ENCODE results near the gene NTNG2. TPM values are rescaled to one million over a fixed set of nuclear protein-coding genes. Genes with fewer than 3 reads are reported as not detected.

The NTNG2 gene
- total RNA-seq (2022; extraction: Qiagen RNA extraction; ENCODE audit: low read depth) = 2.2 to 3.5 TPM (median 2.8 TPM) in 5 replicates

DNA sequence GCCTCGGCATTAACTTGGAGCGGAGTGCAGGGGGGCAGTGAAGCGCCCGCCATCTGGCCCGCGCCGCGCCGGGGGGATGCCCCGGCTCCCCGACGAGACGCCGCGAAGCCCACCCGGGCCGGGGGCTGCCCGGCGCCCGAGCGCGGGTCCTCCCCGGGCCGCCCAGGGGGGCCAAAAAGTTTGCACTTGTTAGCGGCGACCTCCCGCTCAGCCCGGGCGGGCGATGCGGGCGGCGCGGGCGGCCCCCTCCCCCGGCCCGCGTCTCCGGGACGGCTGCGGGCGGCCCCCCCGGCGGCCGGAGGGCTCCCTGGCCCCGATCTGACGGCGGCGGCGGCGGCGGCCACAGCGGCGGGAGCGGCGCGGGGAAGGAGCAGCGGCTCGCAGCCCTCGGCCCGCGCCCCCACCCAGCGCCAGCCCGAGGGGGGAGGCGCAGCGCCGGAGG lies at the start of gene NTNG2:
Gene NTNG2 (plus strand): TSS at position 316 of the 442 bp plus-strand sequence. CDS start 4,774 bp downstream, outside the sequence.

Other genes with a start within 250 kb of the NTNG2 start
- 30.0 to 36.1 TPM (median 33.8 TPM) in 5 replicates for gene MED27, start 82.2 kb upstream of the NTNG2 start, total RNA-seq (2022; extraction: Qiagen RNA extraction; ENCODE audit: low read depth)
- gene SETX, start 192.9 kb downstream of the NTNG2 start, total RNA-seq (2022; extraction: Qiagen RNA extraction; ENCODE audit: low read depth) = 17.5 to 22.6 TPM (median 21.5 TPM) in 5 replicates
- gene TTF1, start 244.8 kb downstream of the NTNG2 start, total RNA-seq (2022; extraction: Qiagen RNA extraction; ENCODE audit: low read depth) = 14.6 to 18.1 TPM (median 17.0 TPM) in 5 replicates
- gene CFAP77, start 248.2 kb downstream of the NTNG2 start, total RNA-seq (2022; extraction: Qiagen RNA extraction; ENCODE audit: low read depth) = 0.10 to 0.12 TPM (median 0.10 TPM) in 3 of 5 replicates, not detected in the others

All from A549 treated with RU486 at 1 μM for 4 hours (cell line).